Pons (tissue), 1 donor: ENCODE results near the gene MINDY1.

ENCODE experiments used
- DNase-seq: peaks from one replicate; pipeline ENCODE4 v3.0.0-alpha.2; 2016; ENCODE audit warnings: low spot score

The MINDY1 gene

GRCh38 chr1:150985179-150985825 lies 21.4 kb downstream of the MINDY1 start:
- no peak for DNase-seq

- DNase-seq, result no peak
Measured at GRCh38 chr1:150981805-150982712, 24.6 kb downstream of the MINDY1 start, which contains the start of gene ANXA9. Gene ANXA9 (plus strand): TSS chr1:150982292. CDS start chr1:150983106, 814 bp downstream.

DNA sequence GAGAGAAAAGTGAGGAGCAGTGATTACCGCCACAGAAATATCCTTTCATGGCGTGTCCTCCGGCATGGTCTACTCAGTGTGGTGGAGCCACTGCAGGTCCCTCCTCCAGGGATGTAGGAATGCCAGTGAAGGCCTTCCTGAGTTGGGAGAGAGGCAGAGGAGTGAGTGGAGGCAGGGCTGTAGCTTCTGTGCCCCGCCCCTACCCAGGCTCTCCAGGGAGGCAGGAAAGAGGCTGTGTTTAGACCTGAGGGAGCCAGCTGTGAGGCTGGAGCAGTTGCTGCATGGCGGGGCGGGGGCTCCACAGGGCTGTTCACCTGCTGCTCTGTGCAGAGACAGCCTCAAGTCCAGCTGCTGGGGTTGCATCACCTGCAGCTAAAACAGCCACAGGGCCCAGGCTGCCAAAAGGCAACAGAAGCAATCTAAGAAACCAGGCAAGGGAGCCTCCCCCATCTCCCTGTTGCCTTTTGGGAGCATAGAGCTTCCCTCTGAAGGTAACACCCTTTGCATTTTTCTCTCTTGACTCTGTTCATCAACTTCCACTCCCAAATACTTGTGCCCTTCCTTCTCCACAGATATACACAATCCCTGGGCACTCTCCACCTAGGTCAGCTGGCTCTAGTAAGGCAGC lies 25.4 kb downstream of the MINDY1 start:
- DNase-seq, result no peak

GRCh38 chr1:150979092-150980056 lies 27.3 kb downstream of the MINDY1 start:
- peak; percentile 95 for DNase-seq

- peak; percentile 91 for DNase-seq
Measured at GRCh38 chr1:150976879-150977694, 29.6 kb downstream of the MINDY1 start.

DNA sequence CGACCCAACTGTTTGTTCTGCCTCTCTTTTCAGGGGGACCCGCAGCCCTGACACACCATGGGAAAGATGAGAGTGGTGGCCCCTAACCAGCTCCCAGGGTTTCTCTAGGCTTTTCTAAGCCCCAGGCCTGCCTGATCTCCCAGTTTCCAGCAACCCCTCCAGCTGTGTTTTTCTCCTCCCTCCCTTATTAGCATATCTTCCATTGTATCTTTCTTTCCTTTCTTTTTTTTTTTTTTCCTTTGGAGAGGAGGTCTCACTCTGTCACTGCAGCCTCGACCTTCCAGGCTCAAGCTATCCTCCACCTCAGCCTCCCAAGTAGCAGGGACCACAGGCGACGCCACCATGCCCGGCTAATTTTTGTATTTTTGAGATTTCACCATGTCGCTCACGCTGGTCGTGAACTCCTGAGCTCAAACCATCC lies 30.3 kb downstream of the MINDY1 start:
- DNase-seq, result no peak

GRCh38 chr1:150974580-150975478 lies 31.9 kb downstream of the MINDY1 start, which contains the start of gene CERS2:
Gene CERS2 (minus strand): TSS chr1:150974835. CDS start chr1:150969090, 5,745 bp downstream.
- no peak for DNase-seq

DNA sequence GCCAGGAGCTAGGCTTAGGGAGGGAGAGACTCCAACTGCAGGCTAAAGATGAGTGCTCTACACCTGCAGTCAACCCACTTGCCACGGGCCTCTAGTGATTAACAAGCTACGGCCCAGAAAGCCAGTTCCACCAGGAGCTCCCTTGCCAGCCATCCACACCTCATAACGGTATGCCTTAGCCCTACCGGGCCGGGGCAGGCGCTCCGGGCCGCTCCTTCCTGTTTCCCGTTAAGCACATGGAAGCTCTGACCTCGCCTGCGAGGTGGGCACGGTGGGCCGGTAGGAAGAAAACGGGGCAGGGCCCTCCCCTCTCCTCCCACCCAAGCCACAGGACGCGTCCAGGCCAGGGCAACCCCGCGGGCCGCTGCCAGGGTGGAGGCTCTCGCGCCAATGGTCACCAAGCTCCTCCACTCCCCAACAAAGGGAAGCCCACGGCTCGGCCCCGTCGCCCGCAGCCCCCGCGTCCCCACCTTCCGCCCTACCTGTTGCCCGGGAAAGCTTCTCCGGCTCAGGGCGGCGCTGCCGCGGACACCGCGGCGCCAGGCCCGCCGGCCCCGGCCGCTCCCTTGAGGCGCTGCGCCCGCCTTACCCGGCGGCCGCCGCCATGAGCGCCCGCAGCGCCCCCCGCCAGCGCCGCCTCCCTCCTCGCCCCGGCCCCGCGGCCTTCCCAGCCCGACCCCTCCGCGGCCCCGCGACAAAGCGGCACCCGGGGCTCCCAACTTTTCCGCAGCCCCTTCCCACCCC lies 32.7 kb downstream of the MINDY1 start:
- DNase-seq, result no peak

GRCh38 chr1:150973258-150973835 lies 33.4 kb downstream of the MINDY1 start:
- DNase-seq, result no peak

DNA sequence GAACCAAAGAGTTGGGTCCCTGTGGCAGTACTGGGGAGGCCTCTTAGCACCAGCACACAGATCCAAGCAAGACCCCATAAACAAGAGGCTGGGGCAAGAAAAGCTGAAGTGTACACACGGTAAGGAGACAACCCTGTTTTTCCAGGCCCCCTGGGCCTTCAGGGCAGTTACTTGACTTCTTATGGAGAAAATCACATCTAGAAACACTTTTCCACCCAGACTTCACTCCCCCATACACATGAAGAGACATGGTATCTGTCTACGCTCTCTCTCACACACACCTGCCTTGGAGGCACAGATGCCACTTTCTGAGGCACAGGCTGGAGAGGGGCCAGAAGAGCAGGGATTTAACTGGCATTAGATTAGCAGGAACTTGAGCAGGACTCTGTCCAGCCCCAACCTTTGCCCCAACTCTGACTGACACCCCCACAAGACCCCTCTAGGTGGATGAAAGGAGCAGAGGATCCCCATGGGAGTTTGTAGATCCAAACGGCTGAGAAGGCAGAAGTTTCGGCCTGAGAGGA lies 34.2 kb downstream of the MINDY1 start:
- DNase-seq, result no peak

DNA sequence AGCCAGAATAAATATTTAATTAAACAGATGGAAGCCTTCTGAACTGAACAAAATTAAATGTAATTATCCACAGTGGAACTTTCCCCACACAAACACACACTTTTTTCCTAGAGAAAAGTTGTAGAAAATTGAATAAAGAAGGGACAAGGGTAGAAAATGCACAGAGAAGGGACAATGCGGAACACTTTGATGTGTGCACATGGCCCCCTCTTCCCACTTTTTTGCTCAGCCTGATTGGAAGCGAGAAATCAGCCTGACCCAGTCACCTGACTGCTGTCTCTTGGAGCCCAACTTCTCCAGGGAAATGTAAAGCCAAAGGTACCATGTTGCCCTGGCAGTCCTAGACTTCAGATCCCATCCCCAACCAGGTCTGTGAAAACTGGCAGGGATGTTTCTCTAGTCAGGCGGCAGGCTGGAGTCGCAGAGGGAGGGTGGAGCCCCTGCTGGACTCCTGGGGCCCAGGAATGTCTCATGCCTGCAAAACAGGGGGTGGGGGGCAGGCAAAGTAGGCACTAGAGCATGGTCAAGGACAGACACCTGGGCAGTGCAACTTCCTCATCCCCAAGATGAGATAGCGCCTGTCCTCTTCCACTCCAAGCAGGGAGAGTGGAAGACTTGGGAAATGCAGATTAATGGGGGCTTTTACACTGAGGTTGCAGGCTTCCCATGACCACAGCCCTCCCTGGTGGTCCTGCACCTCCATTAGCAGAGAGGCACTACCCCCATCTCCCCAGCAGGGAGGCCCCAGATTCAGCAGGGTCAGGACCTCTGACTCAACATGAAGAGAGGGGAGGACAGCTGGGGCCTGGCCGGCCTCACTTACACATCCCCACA lies 34.9 kb downstream of the MINDY1 start:
- DNase-seq, result peak; percentile 58

DNA sequence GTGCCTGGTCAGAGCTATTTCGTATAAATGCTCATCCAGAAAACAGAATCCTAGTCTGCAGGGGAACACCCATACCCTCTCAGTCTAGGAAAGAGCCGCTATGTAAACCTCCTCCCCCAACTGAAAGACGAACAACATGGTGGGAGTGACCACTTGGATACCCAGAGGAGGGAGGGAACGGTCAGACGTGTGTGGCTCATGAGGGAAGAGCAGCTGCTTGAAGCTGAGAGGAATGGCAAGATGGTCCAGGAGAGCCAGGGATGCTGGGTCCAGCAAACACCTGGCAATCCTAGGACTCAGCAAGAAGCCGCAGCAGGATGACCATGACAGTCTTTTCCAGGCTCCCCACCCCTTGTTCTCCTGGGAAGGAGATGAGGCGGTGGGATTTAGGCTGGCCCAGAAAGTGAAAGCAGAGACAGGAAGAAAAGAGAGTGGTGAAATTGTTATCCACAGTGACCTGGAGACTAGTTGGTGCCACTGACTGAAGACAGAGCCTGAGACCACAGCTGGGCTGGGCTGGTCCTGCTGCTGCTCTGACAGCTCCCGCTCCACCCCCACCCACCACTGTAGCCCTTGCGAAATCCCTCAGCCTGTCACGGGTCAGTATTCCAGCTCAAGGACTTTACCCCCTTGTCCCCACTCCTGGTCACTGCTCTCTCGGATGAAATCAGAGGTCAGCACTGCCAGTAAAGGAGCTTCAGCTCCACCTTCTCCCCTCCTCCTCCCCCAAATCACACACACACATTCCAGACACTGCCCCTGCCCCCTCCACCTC lies 35.7 kb downstream of the MINDY1 start:
- peak; percentile 49 for DNase-seq

DNA sequence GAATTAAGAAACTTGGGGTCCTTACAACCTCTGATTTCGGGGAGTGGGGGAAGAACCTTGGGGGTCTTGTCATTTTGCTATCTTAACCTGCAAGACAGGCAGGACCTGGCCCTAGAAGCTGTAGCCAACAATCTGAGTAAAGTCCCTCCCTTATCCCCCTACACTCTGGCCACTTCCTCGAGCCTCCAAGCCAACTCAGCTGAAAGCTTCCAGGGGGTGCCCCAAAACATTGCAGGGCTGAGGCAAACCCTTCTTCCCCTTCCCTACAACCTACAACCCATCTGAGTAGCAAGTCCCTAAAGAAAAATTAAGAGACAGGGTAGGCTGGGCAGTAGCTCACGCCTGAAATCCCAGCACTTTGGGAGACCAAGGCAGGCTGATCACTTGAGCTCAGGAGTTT lies 37.1 kb downstream of the MINDY1 start:
- DNase-seq, result no peak

GRCh38 chr1:150968491-150968890 lies 38.2 kb downstream of the MINDY1 start:
- peak; percentile 91 for DNase-seq

- no peak for DNase-seq
Measured at GRCh38 chr1:150967936-150968335, 38.8 kb downstream of the MINDY1 start.

- peak; percentile 52 for DNase-seq
Measured at GRCh38 chr1:150966011-150966410, 40.7 kb downstream of the MINDY1 start.
